ENCODE data around the gene WIPF1. TPM values are rescaled to one million over a fixed set of nuclear protein-coding genes. Genes with fewer than 3 reads are reported as not detected.

Gene WIPF1
- total RNA-seq, 1 experiment from 2014 or later: 0.59 TPM

DNA sequence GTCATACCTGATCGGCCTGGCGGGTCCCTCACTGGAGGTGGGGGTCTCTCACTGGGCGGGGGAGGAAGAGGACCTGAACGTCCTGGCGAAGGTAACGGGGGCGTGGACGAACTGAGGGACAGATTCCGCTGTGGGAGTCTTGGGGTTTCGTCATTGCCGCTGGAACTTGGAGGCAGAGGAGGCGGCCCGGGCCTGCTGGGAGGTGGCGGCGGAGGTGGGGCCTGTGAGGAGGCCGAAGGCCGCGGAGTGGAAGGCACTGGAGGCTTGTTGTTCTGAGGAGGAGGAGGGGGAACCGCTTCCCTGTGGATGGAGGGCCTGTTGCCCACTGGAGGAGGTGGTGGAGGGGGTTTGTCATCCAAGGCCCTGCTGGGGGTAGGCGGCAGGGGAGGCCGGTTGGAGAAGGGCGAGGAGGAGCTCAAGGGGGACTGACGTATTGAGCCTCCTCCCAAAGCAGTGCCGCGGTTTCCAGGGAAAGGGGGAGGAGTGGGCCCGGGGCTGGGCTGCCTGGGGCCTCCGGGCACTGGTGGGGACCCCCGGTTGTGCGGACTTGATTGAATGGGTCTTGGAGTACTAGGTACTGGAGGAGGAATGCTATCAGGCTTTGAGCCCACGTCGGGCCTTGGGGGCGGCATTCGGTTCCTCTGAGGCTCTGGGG, 25.8 kb downstream of the WIPF1 start:
- CTCF ChIA-PET: no interaction called here

More for the DNA sequence above, 25.8 kb downstream of the WIPF1 start:
- Histone ChIP-seq H3K27me3 (ENCODE audit: insufficient read depth, low read length) (no peaks in the 10 kb centered on the region), H3K9me3 (ENCODE audit: control insufficient read depth in 1 of 2, insufficient read depth in 1 of 2, low read depth in 1 of 2, low read length in 2 of 2) (no peaks in the 10 kb centered on the region), H3K4me3 (replicated peaks in 1 of 2; ENCODE audit: low read depth in 1 of 2, low read length in 2 of 2) (no peak overlapping the region), H3K79me2 (ENCODE audit: insufficient read depth, low read length) (no peaks in the 10 kb centered on the region), H4K20me1 (ENCODE audit: insufficient read depth) (no peaks in the 10 kb centered on the region), H3K4me1 (ENCODE audit: control insufficient read depth in 1 of 2, insufficient read depth in 2 of 2, low read length in 2 of 2) (no peaks in the 10 kb centered on the region), H3K27ac (ENCODE audit: low read depth, low read length) (no peak overlapping the region), H3K9ac (ENCODE audit: low read length) (no peak overlapping the region), H2AFZ (ENCODE audit: low read depth, low read length, poor library complexity, severe bottlenecking) (no peak overlapping the region), H3K9me2 (ENCODE audit: insufficient read depth) (no peaks in the 10 kb centered on the region), H3K4me2 (ENCODE audit: low read length) (no peak overlapping the region), H3K36me3 (ENCODE audit: control insufficient read depth in 1 of 2, insufficient read depth in 2 of 2, low read length in 2 of 2) (no peaks in the 10 kb centered on the region)
- RAD21 ChIA-PET (ENCODE audit: low non-redundant PET in 1 of 2, low total read pairs in 2 of 2, uncharacterized antibody in 2 of 2, unreplicated experiment in 2 of 2): no interaction called here
- TF ChIP-seq FOSL1 (IDR thresholded peaks at IDR 0.05; ENCODE audit: low read depth) (no peak), ZNF274 (IDR thresholded peaks at IDR 0.05; ENCODE audit: low read depth, low read length) (no peak), SIN3A (IDR thresholded peaks at IDR 0.05; ENCODE audit: low read depth) (no peak), SRF (IDR thresholded peaks at IDR 0.05; ENCODE audit: low read depth) (no peak), SP1 (IDR thresholded peaks at IDR 0.05; ENCODE audit: low read depth) (no peak), POLR2AphosphoS5 (IDR thresholded peaks at IDR 0.05; ENCODE audit: low read depth, low read length) (no peak), ELF1 (IDR thresholded peaks at IDR 0.05; ENCODE audit: borderline replicate concordance, low read depth) (no peak), CBX3 (IDR thresholded peaks at IDR 0.05; ENCODE audit: low read depth) (no peak), CEBPB (IDR thresholded peaks at IDR 0.05; ENCODE audit: low read depth) (no peak), EZH2 (IDR thresholded peaks at IDR 0.05) (no peak), POLR2A (IDR thresholded peaks at IDR 0.05; ENCODE audit: borderline replicate concordance, extremely low read depth, insufficient read depth, insufficient read length) (no peak), TCF7L2 (IDR thresholded peaks at IDR 0.05; ENCODE audit: borderline replicate concordance, extremely low read depth, insufficient read depth, insufficient read length) (no peak)
- TF ChIP-seq, protein P1, sequence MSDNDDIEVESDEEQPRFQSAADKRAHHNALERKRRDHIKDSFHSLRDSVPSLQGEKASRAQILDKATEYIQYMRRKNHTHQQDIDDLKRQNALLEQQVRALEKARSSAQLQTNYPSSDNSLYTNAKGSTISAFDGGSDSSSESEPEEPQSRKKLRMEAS (IDR thresholded peaks at IDR 0.05): no peak
- TF ChIP-seq, protein P2, sequence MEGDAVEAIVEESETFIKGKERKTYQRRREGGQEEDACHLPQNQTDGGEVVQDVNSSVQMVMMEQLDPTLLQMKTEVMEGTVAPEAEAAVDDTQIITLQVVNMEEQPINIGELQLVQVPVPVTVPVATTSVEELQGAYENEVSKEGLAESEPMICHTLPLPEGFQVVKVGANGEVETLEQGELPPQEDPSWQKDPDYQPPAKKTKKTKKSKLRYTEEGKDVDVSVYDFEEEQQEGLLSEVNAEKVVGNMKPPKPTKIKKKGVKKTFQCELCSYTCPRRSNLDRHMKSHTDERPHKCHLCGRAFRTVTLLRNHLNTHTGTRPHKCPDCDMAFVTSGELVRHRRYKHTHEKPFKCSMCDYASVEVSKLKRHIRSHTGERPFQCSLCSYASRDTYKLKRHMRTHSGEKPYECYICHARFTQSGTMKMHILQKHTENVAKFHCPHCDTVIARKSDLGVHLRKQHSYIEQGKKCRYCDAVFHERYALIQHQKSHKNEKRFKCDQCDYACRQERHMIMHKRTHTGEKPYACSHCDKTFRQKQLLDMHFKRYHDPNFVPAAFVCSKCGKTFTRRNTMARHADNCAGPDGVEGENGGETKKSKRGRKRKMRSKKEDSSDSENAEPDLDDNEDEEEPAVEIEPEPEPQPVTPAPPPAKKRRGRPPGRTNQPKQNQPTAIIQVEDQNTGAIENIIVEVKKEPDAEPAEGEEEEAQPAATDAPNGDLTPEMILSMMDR (IDR thresholded peaks at IDR 0.05 in 2 of 3, conservative IDR thresholded peaks at IDR 0.05 in 1 of 3; ENCODE audit: borderline replicate concordance in 1 of 3, insufficient read depth in 1 of 3, low read depth in 2 of 3, low read length in 2 of 3): no peak
- no TSS peak for BruUV-seq (replicated peaks)
- intact Hi-C loops (cut with micrococcal nuclease): no loop called here
- ATAC-seq (no peak), DNase-seq (ENCODE audit: low read depth, low spot score) (no peak)
- POLR2A ChIA-PET: no interaction called here

All from HCT116 (cell line).